GM23338 (cell line): Measurements from ENCODE around the gene ENPEP. TPM values are rescaled to one million over a fixed set of nuclear protein-coding genes. Genes with fewer than 3 reads are reported as not detected.

Experiments
- ATAC-seq: fragments of 200-7000 bp; cut with Tn5 transposase; 3 replicates; pipeline ENCODE4 v1.9.1; 2020
- DNase-seq: peaks from one replicate; pipeline ENCODE4 v3.0.0-alpha.2; 2015; ENCODE audit warnings: low spot score
- H2AFZ ChIP-seq: fragments of 200-600 bp; sonication (generic); 2 replicates; pipeline ENCODE4 v1.8.0; 2016; ENCODE audit warnings: antibody characterized with exemption, mild to moderate bottlenecking, moderate library complexity
- H3F3A ChIP-seq: fragments of 200-600 bp; sonication (generic); replicated peaks from 2 replicates; pipeline ENCODE4 v1.8.0; 2017; ENCODE audit warnings: antibody characterized with exemption, mixed run types, low read depth
- H3K27ac ChIP-seq: fragments of 200-600 bp; sonication (generic); 2 replicates; pipeline ENCODE4 v1.6.1; 2016; ENCODE audit warnings: low read depth
- H3K27me3 ChIP-seq: fragments of 200-600 bp; sonication (generic); 2 replicates; pipeline ENCODE4 v1.8.0; 2016; ENCODE audit warnings: mild to moderate bottlenecking, mixed run types, moderate library complexity; ENCODE audit not compliant: insufficient read depth
- H3K36me3 ChIP-seq: fragments of 200-600 bp; sonication (generic); 2 replicates; pipeline ENCODE4 v1.8.0; 2016; ENCODE audit warnings: mild to moderate bottlenecking; ENCODE audit not compliant: insufficient read depth
- H3K4me1 ChIP-seq: fragments of 200-600 bp; sonication (generic); 2 replicates; pipeline ENCODE4 v1.8.0; 2016; ENCODE audit warnings: mild to moderate bottlenecking, moderate library complexity; ENCODE audit not compliant: insufficient read depth
- H3K4me2 ChIP-seq: fragments of 200-600 bp; sonication (generic); 2 replicates; pipeline ENCODE4 v1.7.1; 2017; ENCODE audit warnings: mixed run types
- H3K4me3 ChIP-seq: fragments of 200-600 bp; sonication (generic); 2 replicates; pipeline ENCODE4 v1.6.1; 2016; ENCODE audit warnings: mixed run types
- H3K79me2 ChIP-seq: fragments of 200-600 bp; sonication (generic); replicated peaks from 2 replicates; pipeline ENCODE4 v1.8.0; 2017; ENCODE audit warnings: mild to moderate bottlenecking; ENCODE audit not compliant: insufficient read depth
- H3K9me2 ChIP-seq: fragments of 200-600 bp; sonication (generic); 2 replicates; pipeline ENCODE4 v1.8.0; 2017; ENCODE audit not compliant: insufficient read depth
- H4K20me1 ChIP-seq: fragments of 200-600 bp; sonication (generic); replicated peaks from 2 replicates; pipeline ENCODE4 v1.8.0; 2017; ENCODE audit warnings: mild to moderate bottlenecking; ENCODE audit not compliant: insufficient read depth
- H3K27ac Mint-ChIP-seq: 2 replicates; pipeline ENCODE4 v1.8.0; 2020; ENCODE audit warnings: inconsistent platforms, mild to moderate bottlenecking, moderate library complexity, mixed read lengths
- H3K27me3 Mint-ChIP-seq: 3 replicates; pipeline ENCODE4 v1.8.0; 2022; ENCODE audit warnings: low read depth, mild to moderate bottlenecking, moderate library complexity, mixed read lengths, inconsistent platforms; ENCODE audit not compliant: insufficient read depth, poor library complexity
- H3K36me3 Mint-ChIP-seq: 3 replicates; pipeline ENCODE4 v1.8.0; 2021; ENCODE audit warnings: low read depth, mild to moderate bottlenecking, inconsistent platforms, moderate library complexity, mixed read lengths
- H3K4me1 Mint-ChIP-seq: 3 replicates; pipeline ENCODE4 v1.8.0; 2020; ENCODE audit warnings: mild to moderate bottlenecking, inconsistent platforms, mixed read lengths
- H3K4me3 Mint-ChIP-seq: 3 replicates; pipeline ENCODE4 v1.8.0; 2021; ENCODE audit warnings: moderate library complexity, mild to moderate bottlenecking, inconsistent platforms, mixed read lengths
- H3K9me3 Mint-ChIP-seq: 3 replicates; pipeline ENCODE4 v1.8.0; 2020; ENCODE audit warnings: moderate library complexity, mild to moderate bottlenecking, inconsistent platforms, mixed read lengths
- CTCF ChIP-seq, 2 experiments: fragments of 200-600 bp in 1 of 2; sonication (generic) in 1 of 2; conservative IDR thresholded peaks; 2 replicates each; pipeline versions ENCODE4 v1.5.1 to v1.6.1; 2016 to 2017; ENCODE audit warnings: antibody characterized with exemption in 2 of 2, low read depth in 2 of 2, mild to moderate bottlenecking in 2 of 2, moderate library complexity in 1 of 2
- EZH2 ChIP-seq: fragments of 200-600 bp; sonication (generic); IDR thresholded peaks from one replicate; pipeline ENCODE4 v1.8.0; 2017; ENCODE audit warnings: antibody characterized with exemption, mild to moderate bottlenecking, low read depth; ENCODE audit not compliant: unreplicated experiment
- POLR2AphosphoS5 ChIP-seq: IDR thresholded peaks from 2 replicates; pipeline ENCODE4 v1.6.1; 2016; ENCODE audit warnings: antibody characterized with exemption, low read depth
- STAT1 ChIP-seq: IDR thresholded peaks from one replicate; pipeline ENCODE4 v1.6.1; 2016; ENCODE audit warnings: antibody characterized with exemption; ENCODE audit not compliant: unreplicated experiment
- ZNF331 ChIP-seq: fragments of 250-450 bp; sonication (Bioruptor Pico); IDR thresholded peaks from 2 replicates; pipeline ENCODE4 v1.5.0; 2020; ENCODE audit warnings: low read depth, mild to moderate bottlenecking, moderate library complexity
- polyA plus RNA-seq: library from polyadenylated mRNA; unstranded; fragments of >200 nt; fragmentation: Nextera tagmentation; extraction: Ambion mirVana; gene quantifications from 2 replicates; pipeline ENCODE4 v1.2.1, GENCODE V29; 2016
- total RNA-seq: library from RNA; depleted of rRNA; stranded (reverse); fragments of >200 nt; shearing (Covaris generic); gene quantifications from 2 replicates; pipeline ENCODE4 v1.2.3, GENCODE V29; 2014
- TF ChIP-seq, protein P1 (sequence below): fragments of 250-450 bp; sonication (Bioruptor Pico); IDR thresholded peaks from 2 replicates; pipeline ENCODE4 v1.5.0; 2020; ENCODE audit warnings: mild to moderate bottlenecking, moderate library complexity
- TF ChIP-seq, protein P2 (sequence below): IDR thresholded peaks from 2 replicates; pipeline ENCODE4 v1.6.1; 2016; ENCODE audit warnings: antibody characterized with exemption

ENPEP gene
- total and polyA plus RNA-seq, 2 experiments from 2014 or later: 0.79 to 1.5 TPM

GRCh38 chr4:110480031-110480549 lies 4.1 kb downstream of the ENPEP start:
- no peak overlapping the region for H3K27ac ChIP-seq
- no peaks in the 10 kb centered on the region for H3K27me3 ChIP-seq
- Mint-ChIP-seq H3K4me1 (peaks cover 20% of the 10 kb centered on the region), H3K27me3 (no peaks in the 10 kb centered on the region), H3K4me3 (no peak overlapping the region), H3K36me3 (no peaks in the 10 kb centered on the region), H3K9me3 (no peaks in the 10 kb centered on the region), H3K27ac (no peak overlapping the region)
- peak; percentile 35 for DNase-seq
- H3K4me3 ChIP-seq: no peak overlapping the region
- TF ChIP-seq POLR2AphosphoS5 (no peak), STAT1 (no peak), ZNF331 (no peak), EZH2 (no peak), CTCF (conservative IDR thresholded peaks at IDR 0.05; ENCODE audit: low read depth in 2 of 2) (peak; percentile 33 to 52; a peak in 3 of 4 replicates)
- TF ChIP-seq, protein P1, sequence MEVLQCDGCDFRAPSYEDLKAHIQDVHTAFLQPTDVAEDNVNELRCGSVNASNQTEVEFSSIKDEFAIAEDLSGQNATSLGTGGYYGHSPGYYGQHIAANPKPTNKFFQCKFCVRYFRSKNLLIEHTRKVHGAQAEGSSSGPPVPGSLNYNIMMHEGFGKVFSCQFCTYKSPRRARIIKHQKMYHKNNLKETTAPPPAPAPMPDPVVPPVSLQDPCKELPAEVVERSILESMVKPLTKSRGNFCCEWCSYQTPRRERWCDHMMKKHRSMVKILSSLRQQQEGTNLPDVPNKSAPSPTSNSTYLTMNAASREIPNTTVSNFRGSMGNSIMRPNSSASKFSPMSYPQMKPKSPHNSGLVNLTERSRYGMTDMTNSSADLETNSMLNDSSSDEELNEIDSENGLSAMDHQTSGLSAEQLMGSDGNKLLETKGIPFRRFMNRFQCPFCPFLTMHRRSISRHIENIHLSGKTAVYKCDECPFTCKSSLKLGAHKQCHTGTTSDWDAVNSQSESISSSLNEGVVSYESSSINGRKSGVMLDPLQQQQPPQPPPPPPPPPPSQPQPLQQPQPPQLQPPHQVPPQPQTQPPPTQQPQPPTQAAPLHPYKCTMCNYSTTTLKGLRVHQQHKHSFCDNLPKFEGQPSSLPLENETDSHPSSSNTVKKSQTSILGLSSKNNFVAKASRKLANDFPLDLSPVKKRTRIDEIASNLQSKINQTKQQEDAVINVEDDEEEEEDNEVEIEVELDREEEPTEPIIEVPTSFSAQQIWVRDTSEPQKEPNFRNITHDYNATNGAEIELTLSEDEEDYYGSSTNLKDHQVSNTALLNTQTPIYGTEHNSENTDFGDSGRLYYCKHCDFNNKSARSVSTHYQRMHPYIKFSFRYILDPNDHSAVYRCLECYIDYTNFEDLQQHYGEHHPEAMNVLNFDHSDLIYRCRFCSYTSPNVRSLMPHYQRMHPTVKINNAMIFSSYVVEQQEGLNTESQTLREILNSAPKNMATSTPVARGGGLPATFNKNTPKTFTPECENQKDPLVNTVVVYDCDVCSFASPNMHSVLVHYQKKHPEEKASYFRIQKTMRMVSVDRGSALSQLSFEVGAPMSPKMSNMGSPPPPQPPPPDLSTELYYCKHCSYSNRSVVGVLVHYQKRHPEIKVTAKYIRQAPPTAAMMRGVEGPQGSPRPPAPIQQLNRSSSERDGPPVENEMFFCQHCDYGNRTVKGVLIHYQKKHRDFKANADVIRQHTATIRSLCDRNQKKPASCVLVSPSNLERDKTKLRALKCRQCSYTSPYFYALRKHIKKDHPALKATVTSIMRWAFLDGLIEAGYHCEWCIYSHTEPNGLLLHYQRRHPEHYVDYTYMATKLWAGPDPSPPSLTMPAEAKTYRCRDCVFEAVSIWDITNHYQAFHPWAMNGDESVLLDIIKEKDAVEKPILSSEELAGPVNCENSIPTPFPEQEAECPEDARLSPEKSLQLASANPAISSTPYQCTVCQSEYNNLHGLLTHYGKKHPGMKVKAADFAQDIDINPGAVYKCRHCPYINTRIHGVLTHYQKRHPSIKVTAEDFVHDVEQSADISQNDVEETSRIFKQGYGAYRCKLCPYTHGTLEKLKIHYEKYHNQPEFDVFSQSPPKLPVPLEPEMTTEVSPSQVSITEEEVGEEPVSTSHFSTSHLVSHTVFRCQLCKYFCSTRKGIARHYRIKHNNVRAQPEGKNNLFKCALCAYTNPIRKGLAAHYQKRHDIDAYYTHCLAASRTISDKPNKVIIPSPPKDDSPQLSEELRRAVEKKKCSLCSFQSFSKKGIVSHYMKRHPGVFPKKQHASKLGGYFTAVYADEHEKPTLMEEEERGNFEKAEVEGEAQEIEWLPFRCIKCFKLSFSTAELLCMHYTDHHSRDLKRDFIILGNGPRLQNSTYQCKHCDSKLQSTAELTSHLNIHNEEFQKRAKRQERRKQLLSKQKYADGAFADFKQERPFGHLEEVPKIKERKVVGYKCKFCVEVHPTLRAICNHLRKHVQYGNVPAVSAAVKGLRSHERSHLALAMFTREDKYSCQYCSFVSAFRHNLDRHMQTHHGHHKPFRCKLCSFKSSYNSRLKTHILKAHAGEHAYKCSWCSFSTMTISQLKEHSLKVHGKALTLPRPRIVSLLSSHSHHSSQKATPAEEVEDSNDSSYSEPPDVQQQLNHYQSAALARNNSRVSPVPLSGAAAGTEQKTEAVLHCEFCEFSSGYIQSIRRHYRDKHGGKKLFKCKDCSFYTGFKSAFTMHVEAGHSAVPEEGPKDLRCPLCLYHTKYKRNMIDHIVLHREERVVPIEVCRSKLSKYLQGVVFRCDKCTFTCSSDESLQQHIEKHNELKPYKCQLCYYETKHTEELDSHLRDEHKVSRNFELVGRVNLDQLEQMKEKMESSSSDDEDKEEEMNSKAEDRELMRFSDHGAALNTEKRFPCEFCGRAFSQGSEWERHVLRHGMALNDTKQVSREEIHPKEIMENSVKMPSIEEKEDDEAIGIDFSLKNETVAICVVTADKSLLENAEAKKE (CRISPR knock-in tag): no peak
- TF ChIP-seq, protein P2, sequence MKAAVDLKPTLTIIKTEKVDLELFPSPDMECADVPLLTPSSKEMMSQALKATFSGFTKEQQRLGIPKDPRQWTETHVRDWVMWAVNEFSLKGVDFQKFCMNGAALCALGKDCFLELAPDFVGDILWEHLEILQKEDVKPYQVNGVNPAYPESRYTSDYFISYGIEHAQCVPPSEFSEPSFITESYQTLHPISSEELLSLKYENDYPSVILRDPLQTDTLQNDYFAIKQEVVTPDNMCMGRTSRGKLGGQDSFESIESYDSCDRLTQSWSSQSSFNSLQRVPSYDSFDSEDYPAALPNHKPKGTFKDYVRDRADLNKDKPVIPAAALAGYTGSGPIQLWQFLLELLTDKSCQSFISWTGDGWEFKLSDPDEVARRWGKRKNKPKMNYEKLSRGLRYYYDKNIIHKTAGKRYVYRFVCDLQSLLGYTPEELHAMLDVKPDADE: no peak
- ATAC-seq: peak; percentile 39
- H3F3A ChIP-seq: no peaks in the 10 kb centered on the region
- no peak overlapping the region for H2AFZ ChIP-seq
- no peaks in the 10 kb centered on the region for H3K36me3 ChIP-seq
- no peaks in the 10 kb centered on the region for H3K9me2 ChIP-seq
- H3K4me1 ChIP-seq: peaks cover 11% of the 10 kb centered on the region; the same call in 1 of the 2 replicates
- H4K20me1 ChIP-seq: no peaks in the 10 kb centered on the region
- H3K79me2 ChIP-seq: no peaks in the 10 kb centered on the region
- no peak overlapping the region for H3K4me2 ChIP-seq
